Measurements from ENCODE around the gene TENM4.

- no peak for TF ChIP-seq SIN3A (IDR thresholded peaks at IDR 0.05; ENCODE audit: borderline replicate concordance, low read depth, low read length)
- no peak for TF ChIP-seq POLR2AphosphoS5 (IDR thresholded peaks at IDR 0.05; ENCODE audit: low read depth, low read length)
- no peak for TF ChIP-seq CTCF (IDR thresholded peaks at IDR 0.05)
- no peak for TF ChIP-seq EZH2phosphoT487 (IDR thresholded peaks at IDR 0.05; ENCODE audit: borderline replicate concordance, low read depth)
- no peak for TF ChIP-seq GATA2 (CRISPR knock-in tag; IDR thresholded peaks at IDR 0.05)
- TF ChIP-seq CHD2 (IDR thresholded peaks at IDR 0.05; ENCODE audit: low read length, partially characterized antibody), result no peak
- TF ChIP-seq TCF12 (IDR thresholded peaks at IDR 0.05), result no peak
- TF ChIP-seq, protein P1, sequence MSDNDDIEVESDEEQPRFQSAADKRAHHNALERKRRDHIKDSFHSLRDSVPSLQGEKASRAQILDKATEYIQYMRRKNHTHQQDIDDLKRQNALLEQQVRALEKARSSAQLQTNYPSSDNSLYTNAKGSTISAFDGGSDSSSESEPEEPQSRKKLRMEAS (IDR thresholded peaks at IDR 0.05; ENCODE audit: low read depth), result no peak
- no peak for TF ChIP-seq EP300 (IDR thresholded peaks at IDR 0.05; ENCODE audit: borderline replicate concordance in 1 of 2, low read depth in 1 of 2, low read length in 1 of 2)
- no peak for TF ChIP-seq JUND (IDR thresholded peaks at IDR 0.05)
- TF ChIP-seq USF2 (IDR thresholded peaks at IDR 0.05; ENCODE audit: borderline replicate concordance, low read depth, low read length), result no peak
These were observed 15.4 kb downstream of the TENM4 start for GRCh38 chr11:79425463-79425862.

Measured in SK-N-SH (cell line).